Ovary (tissue), 3 donors: ENCODE measurements around the gene CDKN2B-AS1.

Experiments used
- EP300 ChIP-seq: sonication (generic); formaldehyde crosslinking; IDR thresholded peaks from one replicate; pipeline ENCODE4 v1.6.1; 2017; ENCODE audit warnings: antibody characterized with exemption
- TF ChIP-seq, protein P1 (sequence below), 3 donors: fragments of 450-650 bp in 2 of 3; fragments of 200-600 bp in 1 of 3; IDR thresholded peaks; one replicate each; pipeline versions ENCODE4 v1.5.1 to v1.8.0; 2016 to 2022; ENCODE audit warnings: antibody characterized with exemption in 3 of 3, mild to moderate bottlenecking in 1 of 3
- donor health status: DM: no; HTN: no; CAD: no.

DNA sequence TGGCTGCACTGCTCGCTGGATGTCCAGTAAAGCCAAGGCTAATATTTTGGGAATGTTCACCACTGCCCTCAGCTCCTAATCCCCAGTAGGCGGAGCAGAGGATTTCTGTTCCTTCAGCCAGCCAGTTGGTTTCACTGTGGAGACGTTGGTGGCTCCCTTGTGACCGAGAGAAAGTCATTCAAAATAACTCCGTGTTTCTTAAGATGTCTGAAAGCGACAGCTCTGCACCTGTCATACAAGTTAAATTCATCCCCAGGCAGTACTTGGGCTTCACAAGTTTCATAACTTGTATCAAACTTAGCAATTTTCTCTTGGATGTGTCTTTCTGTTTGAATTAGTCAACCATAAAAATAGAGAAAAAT lies 14.9 kb downstream of the CDKN2B-AS1 start:
- TF ChIP-seq, protein P1, sequence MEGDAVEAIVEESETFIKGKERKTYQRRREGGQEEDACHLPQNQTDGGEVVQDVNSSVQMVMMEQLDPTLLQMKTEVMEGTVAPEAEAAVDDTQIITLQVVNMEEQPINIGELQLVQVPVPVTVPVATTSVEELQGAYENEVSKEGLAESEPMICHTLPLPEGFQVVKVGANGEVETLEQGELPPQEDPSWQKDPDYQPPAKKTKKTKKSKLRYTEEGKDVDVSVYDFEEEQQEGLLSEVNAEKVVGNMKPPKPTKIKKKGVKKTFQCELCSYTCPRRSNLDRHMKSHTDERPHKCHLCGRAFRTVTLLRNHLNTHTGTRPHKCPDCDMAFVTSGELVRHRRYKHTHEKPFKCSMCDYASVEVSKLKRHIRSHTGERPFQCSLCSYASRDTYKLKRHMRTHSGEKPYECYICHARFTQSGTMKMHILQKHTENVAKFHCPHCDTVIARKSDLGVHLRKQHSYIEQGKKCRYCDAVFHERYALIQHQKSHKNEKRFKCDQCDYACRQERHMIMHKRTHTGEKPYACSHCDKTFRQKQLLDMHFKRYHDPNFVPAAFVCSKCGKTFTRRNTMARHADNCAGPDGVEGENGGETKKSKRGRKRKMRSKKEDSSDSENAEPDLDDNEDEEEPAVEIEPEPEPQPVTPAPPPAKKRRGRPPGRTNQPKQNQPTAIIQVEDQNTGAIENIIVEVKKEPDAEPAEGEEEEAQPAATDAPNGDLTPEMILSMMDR (IDR thresholded peaks at IDR 0.05), result no peak
- TF ChIP-seq EP300, result no peak
